Islet precursor cell (in vitro differentiated cells): Measurements from ENCODE around the gene TALDO1.

Source experiments
- DNase-seq: peaks from one replicate; pipeline ENCODE4 v3.0.0-alpha.2; 2018

TALDO1 gene

GRCh38 chr11:737899-738298 lies 9.4 kb upstream of the TALDO1 start:
- peak; percentile 79 for DNase-seq

GRCh38 chr11:742156-742546 lies 5.1 kb upstream of the TALDO1 start:
- DNase-seq, result no peak

- no peak for DNase-seq
Observed at GRCh38 chr11:742571-743201, 4.6 kb upstream of the TALDO1 start.

- DNase-seq, result no peak
Observed at GRCh38 chr11:745428-745827, 1.8 kb upstream of the TALDO1 start.

- no peak for DNase-seq
Observed at GRCh38 chr11:746289-747157, 741 bp upstream of the TALDO1 start.

- DNase-seq, result no peak
Observed at GRCh38 chr11:748007-748359, 719 bp downstream of the TALDO1 start.

- DNase-seq, result no peak
Observed at GRCh38 chr11:749731-750130, 2.5 kb downstream of the TALDO1 start.

- DNase-seq, result no peak
Observed at GRCh38 chr11:760236-760635, 13.0 kb downstream of the TALDO1 start.

GRCh38 chr11:761526-762108 lies 14.4 kb downstream of the TALDO1 start:
- no peak for DNase-seq

- DNase-seq, result peak; percentile 57
Observed at GRCh38 chr11:762421-763072, 15.3 kb downstream of the TALDO1 start.

- peak; percentile 59 for DNase-seq
Observed at GRCh38 chr11:763073-763463, 15.8 kb downstream of the TALDO1 start.

GRCh38 chr11:763549-764321 lies 16.5 kb downstream of the TALDO1 start:
- DNase-seq, result peak; percentile 52

- no peak for DNase-seq
Observed at GRCh38 chr11:764322-765024, 17.2 kb downstream of the TALDO1 start.

- DNase-seq, result peak; percentile 83
Observed at GRCh38 chr11:765025-765801, 17.9 kb downstream of the TALDO1 start.

- DNase-seq, result no peak
Observed at GRCh38 chr11:765802-766091, 18.5 kb downstream of the TALDO1 start.

GRCh38 chr11:766106-766935 lies 19.1 kb downstream of the TALDO1 start:
- DNase-seq, result no peak

- DNase-seq, result no peak
Observed at GRCh38 chr11:766936-767210, 19.6 kb downstream of the TALDO1 start.

- no peak for DNase-seq
Observed at GRCh38 chr11:767238-767637, 20.0 kb downstream of the TALDO1 start.

- DNase-seq, result no peak
Observed at GRCh38 chr11:769887-770641, 22.8 kb downstream of the TALDO1 start.
